HEK293 (cell line): Measurements from ENCODE around the gene CHCHD6.
"Not testable (repeated sequence)": the region's sequence is repeated elsewhere in the genome, so short reads cannot be mapped to it uniquely, and the experiment has no call there.

ENCODE experiments used
- CTCF ChIA-PET: fragments of 350-600 bp; formaldehyde crosslinking; extraction: SDS; loops from one replicate; lab custom pipeline; 2021; ENCODE audit warnings: antibody characterized with exemption; lab: Yijun Ruan, JAX
- POLR2A ChIA-PET: fragments of 300-600 bp; formaldehyde crosslinking; extraction: SDS; loops from one replicate; lab custom pipeline; 2020; ENCODE audit warnings: antibody characterized with exemption, inconsistent platforms; lab: Yijun Ruan, JAX
- H3K27ac ChIP-seq: fragments of 200-500 bp; sonication (Bioruptor generic); 2 replicates; pipeline ENCODE4 v1.5.1; 2014; ENCODE audit warnings: low read depth, low read length, control low read depth, inconsistent platforms; ENCODE audit errors: extremely low read depth
- H3K36me3 ChIP-seq, 2 experiments: fragments of 200-500 bp in 1 of 2; sonication (Bioruptor generic) in 1 of 2; 1 replicate in 1 of 2; 2 replicates in 1 of 2; pipeline ENCODE4 v1.5.1; 2014 to 2017; ENCODE audit warnings: inconsistent platforms in 2 of 2, low read length in 2 of 2; ENCODE audit not compliant: control insufficient read depth in 2 of 2, insufficient read depth in 1 of 2
- H3K4me1 ChIP-seq: fragments of 200-500 bp; sonication (Bioruptor generic); 2 replicates; pipeline ENCODE4 v1.5.1; 2014; ENCODE audit warnings: mild to moderate bottlenecking, low read length, inconsistent platforms; ENCODE audit not compliant: control insufficient read depth, insufficient read depth
- H3K4me3 ChIP-seq: 2 replicates; pipeline ENCODE4 v1.5.1; 2011; ENCODE audit warnings: low read depth, mild to moderate bottlenecking, control low read depth, low read length, moderate library complexity
- H3K9me3 ChIP-seq: fragments of 200-500 bp; sonication (Bioruptor generic); 2 replicates; pipeline ENCODE4 v1.5.1; 2014; ENCODE audit warnings: low read depth, low read length, inconsistent platforms; ENCODE audit not compliant: control insufficient read depth, insufficient read depth
- GLIS1 ChIP-seq: fragments of 450-650 bp; formaldehyde crosslinking; IDR thresholded peaks from 2 replicates; pipeline ENCODE4 v1.5.1; 2016; ENCODE audit warnings: missing biosample characterization, missing genetic modification characterization
- HOXC10 ChIP-seq: sonication (generic); formaldehyde crosslinking; IDR thresholded peaks from 2 replicates; pipeline ENCODE4 v1.8.1; 2023; ENCODE audit warnings: mild to moderate bottlenecking, missing genetic modification reagents
- SP7 ChIP-seq: fragments of 450-650 bp; formaldehyde crosslinking; IDR thresholded peaks from 2 replicates; pipeline ENCODE4 v1.5.1; 2016; ENCODE audit warnings: missing biosample characterization, missing genetic modification characterization
- WT1 ChIP-seq: fragments of 450-650 bp; formaldehyde crosslinking; IDR thresholded peaks from 2 replicates; pipeline ENCODE4 v1.5.1; 2016; ENCODE audit warnings: missing biosample characterization, missing genetic modification characterization
- ZNF121 ChIP-seq: fragments of 450-650 bp; formaldehyde crosslinking; IDR thresholded peaks from 2 replicates; pipeline ENCODE4 v1.5.1; 2016; ENCODE audit warnings: missing biosample characterization, missing genetic modification characterization
- ZNF148 ChIP-seq: fragments of 450-650 bp; formaldehyde crosslinking; IDR thresholded peaks from 2 replicates; pipeline ENCODE4 v1.5.0; 2017; ENCODE audit warnings: missing biosample characterization, missing genetic modification characterization, borderline replicate concordance
- ZNF16 ChIP-seq: fragments of 450-650 bp; formaldehyde crosslinking; IDR thresholded peaks from 2 replicates; pipeline ENCODE4 v1.5.1; 2016; ENCODE audit warnings: low read depth, missing biosample characterization, missing genetic modification characterization
- ZNF221 ChIP-seq: fragments of 450-650 bp; formaldehyde crosslinking; IDR thresholded peaks from 2 replicates; pipeline ENCODE4 v1.5.1; 2017; ENCODE audit warnings: missing biosample characterization, missing genetic modification characterization, borderline replicate concordance
- ZNF239 ChIP-seq: fragments of 450-650 bp; formaldehyde crosslinking; IDR thresholded peaks from 2 replicates; pipeline ENCODE4 v1.5.1; 2016; ENCODE audit warnings: missing biosample characterization, missing genetic modification characterization
- ZNF274 ChIP-seq, 2 experiments: fragments of 200-500 bp in 1 of 2; fragments of 450-650 bp in 1 of 2; sonication (Bioruptor generic) in 1 of 2; formaldehyde crosslinking in 1 of 2; IDR thresholded peaks; 2 replicates each; pipeline versions ENCODE4 v1.5.1 to v1.6.1; 2014 to 2016; ENCODE audit warnings: borderline replicate concordance in 1 of 2, inconsistent platforms in 1 of 2, low read length in 1 of 2, missing biosample characterization in 1 of 2, missing genetic modification characterization in 1 of 2
- ZNF311 ChIP-seq: fragments of 450-650 bp; formaldehyde crosslinking; IDR thresholded peaks from 2 replicates; pipeline ENCODE4 v1.5.1; 2017; ENCODE audit warnings: missing biosample characterization, missing genetic modification characterization, borderline replicate concordance
- ZNF473 ChIP-seq: fragments of 450-650 bp; formaldehyde crosslinking; IDR thresholded peaks from 2 replicates; pipeline ENCODE4 v1.5.1; 2017; ENCODE audit warnings: missing biosample characterization, missing genetic modification characterization
- ZNF596 ChIP-seq: fragments of 450-650 bp; IDR thresholded peaks from 2 replicates; pipeline ENCODE4 v1.5.0; 2018; ENCODE audit warnings: missing biosample characterization, mild to moderate bottlenecking, missing genetic modification characterization, moderate library complexity
- ZNF677 ChIP-seq: fragments of 450-650 bp; IDR thresholded peaks from 2 replicates; pipeline ENCODE4 v1.5.0; 2018; ENCODE audit warnings: missing biosample characterization, mild to moderate bottlenecking, missing genetic modification characterization, moderate library complexity
- ZNF747 ChIP-seq: fragments of 450-650 bp; formaldehyde crosslinking; IDR thresholded peaks from 2 replicates; pipeline ENCODE4 v1.5.1; 2016; ENCODE audit warnings: missing biosample characterization, missing genetic modification characterization
- ZNF843 ChIP-seq: fragments of 450-650 bp; formaldehyde crosslinking; IDR thresholded peaks from 2 replicates; pipeline ENCODE4 v1.5.1; 2016; ENCODE audit warnings: missing biosample characterization, missing genetic modification characterization
- ZSCAN30 ChIP-seq: fragments of 450-650 bp; IDR thresholded peaks from 2 replicates; pipeline ENCODE4 v1.5.1; 2018; ENCODE audit warnings: missing biosample characterization, mild to moderate bottlenecking, missing genetic modification characterization, moderate library complexity
- ZSCAN4 ChIP-seq: fragments of 450-650 bp; formaldehyde crosslinking; IDR thresholded peaks from 2 replicates; pipeline ENCODE4 v1.5.1; 2017; ENCODE audit warnings: missing biosample characterization, missing genetic modification characterization
- TF ChIP-seq, protein P1 (sequence below): fragments of 450-650 bp; formaldehyde crosslinking; IDR thresholded peaks from 2 replicates; pipeline ENCODE4 v1.5.1; 2016; ENCODE audit warnings: missing biosample characterization, missing genetic modification characterization, borderline replicate concordance
- TF ChIP-seq, protein P2 (sequence below): fragments of 450-650 bp; formaldehyde crosslinking; conservative IDR thresholded peaks from 2 replicates; pipeline ENCODE4 v1.5.1; 2016; ENCODE audit warnings: low read depth, missing biosample characterization, missing genetic modification characterization

CHCHD6 gene

GRCh38 chr3:126799099-126799498 lies 95.1 kb downstream of the CHCHD6 start:
- ChIA-PET CTCF (interaction anchor here (0.5 to 0.7 kb wide), 3 partner anchors 30 to 666 kb away, joined by 3 read pairs; no protein-coding TSS in a partner anchor), POLR2A (no interaction called here)
- Histone ChIP-seq H3K4me3 (no peak overlapping the region), H3K9me3 (no peaks in the 10 kb centered on the region), H3K4me1 (no peaks in the 10 kb centered on the region), H3K36me3 (peaks cover 0 to 4% of the 10 kb centered on the region in 2 experiments; a peak in 1 of 3 replicates), H3K27ac (no peak overlapping the region)
- TF ChIP-seq ZSCAN30 = no peak
- TF ChIP-seq ZNF596 = no peak
- TF ChIP-seq ZNF121 (tag by site-specific recombination) = no peak
- no peak for TF ChIP-seq ZNF311
- no peak for TF ChIP-seq ZNF473 (tag by site-specific recombination)
- no peak for TF ChIP-seq ZNF274 (IDR thresholded peaks at IDR 0.05; ENCODE audit: low read length)
- TF ChIP-seq ZNF274 (tag by site-specific recombination; IDR thresholded peaks at IDR 0.05; ENCODE audit: borderline replicate concordance) = no peak
- TF ChIP-seq ZNF843 (tag by site-specific recombination) = no peak
- no peak for TF ChIP-seq WT1 (tag by site-specific recombination)
- no peak for TF ChIP-seq SP7 (tag by site-specific recombination)
- TF ChIP-seq ZNF148 = no peak
- no peak for TF ChIP-seq ZNF747 (tag by site-specific recombination)
- no peak for TF ChIP-seq HOXC10
- no peak for TF ChIP-seq GLIS1 (tag by site-specific recombination)

DNA sequence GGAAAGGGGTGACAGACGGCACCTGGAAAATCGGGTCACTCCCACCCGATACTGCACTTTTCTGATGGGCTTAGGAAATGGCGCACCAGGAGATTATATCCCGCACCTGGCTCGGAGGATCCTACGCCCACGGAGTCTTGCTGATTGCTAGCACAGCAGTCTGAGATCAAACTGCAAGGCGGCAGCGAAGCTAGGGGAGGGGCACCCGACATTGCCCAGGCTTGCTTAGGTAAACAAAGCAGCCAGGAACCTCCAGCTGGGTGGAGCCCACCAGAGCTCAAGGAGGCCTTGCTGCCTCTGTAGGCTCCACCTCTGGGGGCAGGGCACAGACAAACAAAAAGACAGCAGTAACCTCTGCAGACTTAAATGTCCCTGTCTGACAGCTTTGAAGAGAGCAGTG lies 97.3 kb downstream of the CHCHD6 start:
- H3K4me1 ChIP-seq, CTCF ChIA-PET, H3K9me3 ChIP-seq, H3K36me3 ChIP-seq, H3K27ac ChIP-seq, POLR2A ChIA-PET, H3K4me3 ChIP-seq: not testable (repeated sequence)

DNA sequence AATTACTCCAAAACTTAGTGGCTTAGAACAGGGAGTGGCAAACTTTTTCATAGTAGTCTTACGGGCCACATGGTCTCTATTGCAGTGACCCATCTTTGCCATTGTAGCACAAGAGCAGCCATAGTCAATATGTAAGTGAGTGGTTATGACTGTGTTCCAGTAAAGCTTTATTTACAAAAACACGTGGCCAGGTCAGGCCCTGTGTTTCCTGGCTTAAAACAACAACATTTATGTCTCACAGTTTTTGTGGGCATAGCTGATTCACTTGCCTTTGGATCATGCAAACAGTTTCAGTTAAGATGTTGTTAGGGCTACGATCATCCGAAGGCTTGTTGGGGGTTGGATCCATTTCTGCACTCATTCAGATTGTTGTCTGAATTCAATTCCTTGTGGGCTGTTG lies 103.8 kb downstream of the CHCHD6 start:
- Histone ChIP-seq H3K4me1 (no peaks in the 10 kb centered on the region), H3K27ac (no peak overlapping the region), H3K4me3 (no peak overlapping the region), H3K9me3 (no peaks in the 10 kb centered on the region), H3K36me3 (no peaks in the 10 kb centered on the region)
- POLR2A ChIA-PET = no interaction called here
- CTCF ChIA-PET = interaction anchor here (0.7 kb wide), 1 partner anchor 572 kb away, joined by 3 read pairs; no protein-coding TSS in a partner anchor
- no peak for TF ChIP-seq ZNF221
- TF ChIP-seq, protein P1, sequence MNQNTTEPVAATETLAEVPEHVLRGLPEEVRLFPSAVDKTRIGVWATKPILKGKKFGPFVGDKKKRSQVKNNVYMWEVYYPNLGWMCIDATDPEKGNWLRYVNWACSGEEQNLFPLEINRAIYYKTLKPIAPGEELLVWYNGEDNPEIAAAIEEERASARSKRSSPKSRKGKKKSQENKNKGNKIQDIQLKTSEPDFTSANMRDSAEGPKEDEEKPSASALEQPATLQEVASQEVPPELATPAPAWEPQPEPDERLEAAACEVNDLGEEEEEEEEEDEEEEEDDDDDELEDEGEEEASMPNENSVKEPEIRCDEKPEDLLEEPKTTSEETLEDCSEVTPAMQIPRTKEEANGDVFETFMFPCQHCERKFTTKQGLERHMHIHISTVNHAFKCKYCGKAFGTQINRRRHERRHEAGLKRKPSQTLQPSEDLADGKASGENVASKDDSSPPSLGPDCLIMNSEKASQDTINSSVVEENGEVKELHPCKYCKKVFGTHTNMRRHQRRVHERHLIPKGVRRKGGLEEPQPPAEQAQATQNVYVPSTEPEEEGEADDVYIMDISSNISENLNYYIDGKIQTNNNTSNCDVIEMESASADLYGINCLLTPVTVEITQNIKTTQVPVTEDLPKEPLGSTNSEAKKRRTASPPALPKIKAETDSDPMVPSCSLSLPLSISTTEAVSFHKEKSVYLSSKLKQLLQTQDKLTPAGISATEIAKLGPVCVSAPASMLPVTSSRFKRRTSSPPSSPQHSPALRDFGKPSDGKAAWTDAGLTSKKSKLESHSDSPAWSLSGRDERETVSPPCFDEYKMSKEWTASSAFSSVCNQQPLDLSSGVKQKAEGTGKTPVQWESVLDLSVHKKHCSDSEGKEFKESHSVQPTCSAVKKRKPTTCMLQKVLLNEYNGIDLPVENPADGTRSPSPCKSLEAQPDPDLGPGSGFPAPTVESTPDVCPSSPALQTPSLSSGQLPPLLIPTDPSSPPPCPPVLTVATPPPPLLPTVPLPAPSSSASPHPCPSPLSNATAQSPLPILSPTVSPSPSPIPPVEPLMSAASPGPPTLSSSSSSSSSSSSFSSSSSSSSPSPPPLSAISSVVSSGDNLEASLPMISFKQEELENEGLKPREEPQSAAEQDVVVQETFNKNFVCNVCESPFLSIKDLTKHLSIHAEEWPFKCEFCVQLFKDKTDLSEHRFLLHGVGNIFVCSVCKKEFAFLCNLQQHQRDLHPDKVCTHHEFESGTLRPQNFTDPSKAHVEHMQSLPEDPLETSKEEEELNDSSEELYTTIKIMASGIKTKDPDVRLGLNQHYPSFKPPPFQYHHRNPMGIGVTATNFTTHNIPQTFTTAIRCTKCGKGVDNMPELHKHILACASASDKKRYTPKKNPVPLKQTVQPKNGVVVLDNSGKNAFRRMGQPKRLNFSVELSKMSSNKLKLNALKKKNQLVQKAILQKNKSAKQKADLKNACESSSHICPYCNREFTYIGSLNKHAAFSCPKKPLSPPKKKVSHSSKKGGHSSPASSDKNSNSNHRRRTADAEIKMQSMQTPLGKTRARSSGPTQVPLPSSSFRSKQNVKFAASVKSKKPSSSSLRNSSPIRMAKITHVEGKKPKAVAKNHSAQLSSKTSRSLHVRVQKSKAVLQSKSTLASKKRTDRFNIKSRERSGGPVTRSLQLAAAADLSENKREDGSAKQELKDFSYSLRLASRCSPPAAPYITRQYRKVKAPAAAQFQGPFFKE (tag by site-specific recombination) = no peak
- TF ChIP-seq, protein P2, sequence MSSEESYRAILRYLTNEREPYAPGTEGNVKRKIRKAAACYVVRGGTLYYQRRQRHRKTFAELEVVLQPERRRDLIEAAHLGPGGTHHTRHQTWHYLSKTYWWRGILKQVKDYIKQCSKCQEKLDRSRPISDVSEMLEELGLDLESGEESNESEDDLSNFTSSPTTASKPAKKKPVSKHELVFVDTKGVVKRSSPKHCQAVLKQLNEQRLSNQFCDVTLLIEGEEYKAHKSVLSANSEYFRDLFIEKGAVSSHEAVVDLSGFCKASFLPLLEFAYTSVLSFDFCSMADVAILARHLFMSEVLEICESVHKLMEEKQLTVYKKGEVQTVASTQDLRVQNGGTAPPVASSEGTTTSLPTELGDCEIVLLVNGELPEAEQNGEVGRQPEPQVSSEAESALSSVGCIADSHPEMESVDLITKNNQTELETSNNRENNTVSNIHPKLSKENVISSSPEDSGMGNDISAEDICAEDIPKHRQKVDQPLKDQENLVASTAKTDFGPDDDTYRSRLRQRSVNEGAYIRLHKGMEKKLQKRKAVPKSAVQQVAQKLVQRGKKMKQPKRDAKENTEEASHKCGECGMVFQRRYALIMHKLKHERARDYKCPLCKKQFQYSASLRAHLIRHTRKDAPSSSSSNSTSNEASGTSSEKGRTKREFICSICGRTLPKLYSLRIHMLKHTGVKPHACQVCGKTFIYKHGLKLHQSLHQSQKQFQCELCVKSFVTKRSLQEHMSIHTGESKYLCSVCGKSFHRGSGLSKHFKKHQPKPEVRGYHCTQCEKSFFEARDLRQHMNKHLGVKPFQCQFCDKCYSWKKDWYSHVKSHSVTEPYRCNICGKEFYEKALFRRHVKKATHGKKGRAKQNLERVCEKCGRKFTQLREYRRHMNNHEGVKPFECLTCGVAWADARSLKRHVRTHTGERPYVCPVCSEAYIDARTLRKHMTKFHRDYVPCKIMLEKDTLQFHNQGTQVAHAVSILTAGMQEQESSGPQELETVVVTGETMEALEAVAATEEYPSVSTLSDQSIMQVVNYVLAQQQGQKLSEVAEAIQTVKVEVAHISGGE (tag by site-specific recombination) = no peak
- TF ChIP-seq ZNF677 (tag by site-specific recombination) = no peak
- TF ChIP-seq ZNF16 (tag by site-specific recombination) = no peak
- TF ChIP-seq ZSCAN4 (tag by site-specific recombination) = no peak
- no peak for TF ChIP-seq ZNF239 (tag by site-specific recombination)
